Esophagus muscularis mucosa (tissue), 4 donors: Measurements from ENCODE around the gene CYP2C8.
"Not testable (repeated sequence)": the region's sequence is repeated elsewhere in the genome, so short reads cannot be mapped to it uniquely, and the experiment has no call there.

ENCODE experiments used
- CTCF ChIP-seq, 3 experiments: fragments of 200-600 bp in 2 of 3; fragments of 450-650 bp in 1 of 3; sonication (generic) in 2 of 3; IDR thresholded peaks; one replicate each; pipeline ENCODE4 v1.5.1; 2017 to 2019; ENCODE audit warnings: antibody characterized with exemption in 3 of 3, mild to moderate bottlenecking in 2 of 3, moderate library complexity in 1 of 3
- EP300 ChIP-seq: sonication (generic); formaldehyde crosslinking; IDR thresholded peaks from one replicate; pipeline ENCODE4 v1.6.1; 2017; ENCODE audit warnings: antibody characterized with exemption
- POLR2A ChIP-seq: fragments of 450-650 bp; IDR thresholded peaks from one replicate; pipeline ENCODE4 v1.6.1; 2017; ENCODE audit warnings: antibody characterized with exemption, moderate library complexity, mild to moderate bottlenecking, low read depth
- POLR2AphosphoS5 ChIP-seq, 2 donors: sonication (generic); formaldehyde crosslinking; IDR thresholded peaks; one replicate each; pipeline ENCODE4 v1.6.1; 2017; ENCODE audit warnings: antibody characterized with exemption in 2 of 2

DNA sequence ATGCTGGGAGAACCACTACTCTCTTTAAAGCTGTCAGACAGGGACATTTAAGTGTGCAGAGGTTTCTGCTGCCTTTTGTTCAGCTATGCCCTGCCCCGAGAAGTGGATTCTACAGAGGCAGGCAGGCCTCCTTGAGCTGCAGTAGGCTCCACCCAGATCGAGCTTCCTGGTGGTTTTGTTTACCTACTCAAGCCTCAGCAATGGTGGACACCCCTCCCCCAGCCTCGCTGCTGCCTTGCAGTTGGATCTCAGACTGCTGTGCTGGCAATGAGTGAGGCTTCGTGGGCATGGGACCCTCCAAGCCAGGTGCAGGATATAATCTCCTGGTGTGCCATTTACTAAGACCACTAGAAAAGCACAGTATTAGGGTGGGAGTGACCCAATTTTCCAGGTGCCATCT is 5.2 kb downstream of the CYP2C8 start:
- not testable (repeated sequence) for TF ChIP-seq CTCF (IDR thresholded peaks at IDR 0.05); POLR2AphosphoS5 (IDR thresholded peaks at IDR 0.05); EP300; POLR2A
